GM18907 (cell line): Measurements from ENCODE around the gene GABBR1.

Experiments
- ATAC-seq: cut with Tn5 transposase; IDR thresholded peaks from one replicate; pipeline ENCODE4 v1.9.1; 2021; ENCODE audit warnings: mild to moderate bottlenecking, moderate library complexity; ENCODE audit not compliant: unreplicated experiment

Gene GABBR1

DNA sequence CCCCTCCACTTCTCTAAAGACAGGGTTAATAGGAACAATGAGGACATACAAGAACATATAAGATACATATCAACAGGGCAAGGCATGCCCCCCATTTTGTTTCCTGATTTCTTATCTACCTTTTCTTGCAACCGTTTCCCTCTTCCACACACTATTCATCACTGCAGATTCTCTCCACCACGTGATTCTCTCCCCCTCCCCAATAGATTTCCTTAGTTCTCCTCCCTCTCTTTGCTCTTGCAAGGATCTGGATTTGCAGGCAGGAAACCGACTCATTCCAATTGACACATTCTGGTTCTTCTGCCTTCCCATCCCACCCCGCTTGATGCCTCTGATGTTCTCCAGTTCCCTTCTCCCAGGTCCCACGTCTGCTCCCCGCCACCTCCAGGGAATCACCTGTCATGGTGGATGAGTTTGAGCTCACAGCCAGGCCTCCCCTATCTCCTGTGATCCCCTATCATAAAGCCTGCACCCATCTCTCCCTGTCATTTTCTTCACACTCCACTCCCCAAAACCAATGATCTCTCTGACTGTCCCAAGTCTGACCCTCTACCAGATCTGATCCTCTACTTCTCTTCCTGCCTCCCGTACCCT lies 7.5 kb downstream of the GABBR1 start:
- no peak for ATAC-seq

DNA sequence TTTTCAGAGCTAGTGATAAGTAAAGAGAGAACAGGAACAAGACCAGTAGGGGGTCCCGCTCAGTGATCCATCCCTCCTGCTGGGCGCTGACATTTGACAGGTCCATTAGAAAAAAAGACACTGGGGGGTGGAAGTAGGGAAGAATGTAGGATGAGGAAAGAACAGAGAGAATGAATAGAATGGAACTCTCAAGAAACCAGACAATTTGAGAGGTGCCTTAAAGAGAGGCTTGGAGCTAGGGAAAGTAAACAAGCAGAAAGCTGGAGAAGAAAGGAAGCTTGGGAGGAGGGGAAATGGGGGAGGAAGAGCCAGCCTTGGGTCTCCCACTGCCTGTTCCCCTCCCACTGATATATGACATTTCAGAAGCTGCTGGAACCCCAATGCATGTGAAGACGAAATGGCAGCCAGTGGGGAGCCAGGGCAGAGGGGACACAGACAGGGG lies 8.4 kb downstream of the GABBR1 start:
- ATAC-seq, result no peak

DNA sequence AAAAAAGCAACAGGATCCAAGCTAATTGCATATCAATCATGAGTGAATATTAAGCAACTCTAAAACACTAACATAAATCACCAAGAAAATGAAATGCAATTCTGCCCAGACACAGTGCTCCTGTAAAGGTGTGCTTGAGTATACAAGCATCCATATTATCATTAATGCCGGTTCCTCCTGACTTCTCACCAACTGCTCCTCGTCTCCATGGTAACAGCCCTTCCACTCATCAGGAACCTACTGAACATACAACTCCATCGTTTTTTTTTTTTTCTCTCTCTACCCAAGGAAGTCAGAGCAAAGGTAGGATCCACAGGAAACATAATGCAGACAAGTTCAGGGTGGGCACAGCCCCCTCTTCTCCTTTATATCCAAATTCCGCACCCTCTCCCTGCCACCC lies 12.4 kb downstream of the GABBR1 start:
- no peak for ATAC-seq

DNA sequence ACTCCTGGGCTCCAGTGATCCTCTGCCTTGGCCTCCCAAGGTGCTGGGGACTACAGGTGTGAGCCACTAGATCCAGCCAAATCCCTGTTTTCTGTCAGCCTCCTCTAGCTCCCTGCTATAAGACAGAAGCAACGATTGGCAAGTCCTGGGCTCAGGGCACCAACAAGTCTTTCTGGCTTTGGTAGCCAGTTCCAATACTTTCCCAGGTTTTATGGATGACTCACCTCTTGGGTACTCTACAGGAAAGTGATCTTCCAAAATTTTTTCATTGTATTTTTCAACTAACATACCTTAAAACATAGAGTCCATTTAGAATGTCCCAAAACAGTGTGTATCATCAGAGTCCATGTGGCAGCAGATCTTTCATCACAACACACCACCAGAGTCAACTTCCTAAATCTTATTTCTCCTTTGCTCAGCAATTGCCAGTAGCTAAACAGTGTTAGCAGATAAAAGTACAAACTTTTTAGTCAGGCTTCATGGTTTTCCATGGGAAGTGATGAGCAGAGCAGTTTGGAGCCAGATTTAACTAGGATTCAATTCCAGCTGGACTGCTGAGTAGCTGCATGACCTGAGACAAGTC lies 13.3 kb downstream of the GABBR1 start:
- ATAC-seq, result no peak

DNA sequence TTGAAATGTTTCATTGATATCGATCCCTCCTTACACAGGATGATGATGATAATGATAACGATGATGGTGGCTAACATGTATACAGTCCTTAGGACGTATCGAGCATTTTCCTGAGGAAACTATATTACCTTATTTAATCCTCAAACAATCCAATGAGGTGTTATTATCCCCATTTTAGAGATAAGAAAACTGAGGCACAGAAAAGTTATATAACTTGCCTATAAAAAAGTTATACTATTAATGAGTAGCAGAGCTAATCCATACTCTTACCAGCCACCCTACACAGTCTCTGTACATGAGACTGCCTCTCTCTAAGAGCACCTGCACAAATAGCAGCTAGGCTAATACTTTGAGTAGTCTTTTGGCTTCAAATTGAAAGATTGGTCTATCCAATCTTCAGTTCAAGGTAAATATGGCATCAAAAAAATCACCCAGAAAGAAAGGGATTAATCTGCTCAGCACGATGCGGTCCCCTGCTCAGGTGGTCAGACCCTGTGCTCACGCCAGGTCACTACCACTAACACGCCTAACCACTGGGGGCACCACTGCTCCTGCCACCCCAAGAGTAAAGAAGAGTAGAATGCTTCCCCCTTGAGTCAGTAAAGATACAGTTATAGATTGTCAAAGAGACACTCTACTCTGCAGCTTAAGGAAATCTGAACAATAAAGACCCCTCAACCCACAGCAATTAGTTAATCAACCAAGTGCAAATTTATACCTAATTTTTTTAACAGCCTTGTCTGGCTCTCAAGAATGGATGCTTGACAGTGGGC lies 15.0 kb downstream of the GABBR1 start:
- ATAC-seq, result no peak

DNA sequence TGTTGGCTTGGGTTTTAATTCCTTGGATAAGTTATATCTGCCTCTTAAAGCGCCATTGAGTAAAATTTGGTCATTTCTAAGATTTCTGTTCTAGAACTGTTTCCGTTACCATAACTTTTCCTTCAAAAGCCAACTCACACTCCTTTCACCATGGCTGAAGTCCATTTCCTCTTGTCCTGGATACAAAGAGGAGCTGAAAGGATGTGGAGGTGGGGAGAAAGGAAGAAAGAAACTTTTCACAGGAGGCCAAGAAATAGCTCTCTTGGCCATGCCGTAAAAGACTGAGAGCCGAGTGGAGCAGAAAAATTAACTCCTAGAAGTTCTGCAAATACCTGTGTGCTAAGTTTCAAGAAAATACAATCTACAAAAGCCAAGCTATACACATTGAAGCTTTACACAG lies 21.6 kb downstream of the GABBR1 start:
- no peak for ATAC-seq

DNA sequence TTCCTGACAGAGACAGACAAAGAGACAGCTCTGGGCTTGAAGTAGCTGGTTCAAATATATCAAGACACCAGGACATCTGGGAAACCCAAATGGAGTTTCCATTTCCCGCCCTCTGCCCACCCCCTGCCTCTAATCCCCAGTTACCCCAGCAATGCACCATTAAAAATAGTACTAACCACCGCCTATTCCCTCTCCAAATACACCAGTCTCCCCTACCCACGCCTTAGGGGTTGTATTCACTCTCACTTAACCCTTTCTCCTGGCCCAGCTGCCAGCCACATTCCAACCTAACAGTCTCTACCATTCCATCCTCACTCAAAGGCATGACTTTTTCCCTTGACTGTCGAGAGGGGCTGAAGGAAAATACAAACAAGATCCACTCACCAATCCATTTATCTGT lies 22.4 kb downstream of the GABBR1 start:
- ATAC-seq, result no peak

DNA sequence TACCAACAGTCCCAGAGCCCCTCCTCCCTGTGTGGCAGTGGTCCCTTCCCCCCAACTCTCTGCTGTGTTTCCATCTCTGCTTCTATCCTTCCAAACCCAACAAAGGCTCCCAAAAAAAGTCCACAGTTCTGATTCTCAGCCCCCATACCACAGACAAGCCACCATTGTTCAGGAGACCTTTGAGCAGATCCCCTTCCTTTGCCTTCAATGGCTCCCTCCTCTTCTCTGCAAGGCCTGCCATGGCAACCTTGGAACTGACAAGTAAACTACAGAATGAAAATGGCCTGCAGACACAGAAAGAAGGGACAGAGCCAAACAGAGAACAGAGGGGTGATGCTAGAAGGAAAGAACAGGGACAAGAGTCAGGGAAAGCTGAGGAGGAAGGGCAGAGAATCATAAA lies 24.9 kb downstream of the GABBR1 start:
- ATAC-seq, result no peak

DNA sequence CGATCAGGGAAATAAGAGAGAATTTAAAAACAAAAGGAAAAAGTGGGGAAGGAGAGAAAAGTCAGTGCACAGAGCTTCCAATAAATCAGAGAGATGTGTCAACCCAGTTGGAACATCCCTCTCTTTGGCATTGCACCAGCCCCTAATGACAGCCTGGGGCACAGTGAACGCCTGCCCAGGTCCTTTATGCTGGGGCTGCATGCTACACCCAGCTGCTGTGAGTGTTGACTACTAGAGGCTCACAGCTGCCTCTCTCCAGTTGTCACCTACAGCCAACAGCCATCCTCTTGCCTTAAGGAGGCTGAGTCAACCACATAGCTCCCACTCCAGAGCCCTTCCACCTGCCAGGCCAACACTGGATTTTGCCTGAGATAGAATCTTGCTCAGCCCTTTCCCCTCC lies 29.1 kb downstream of the GABBR1 start:
- ATAC-seq, result no peak

DNA sequence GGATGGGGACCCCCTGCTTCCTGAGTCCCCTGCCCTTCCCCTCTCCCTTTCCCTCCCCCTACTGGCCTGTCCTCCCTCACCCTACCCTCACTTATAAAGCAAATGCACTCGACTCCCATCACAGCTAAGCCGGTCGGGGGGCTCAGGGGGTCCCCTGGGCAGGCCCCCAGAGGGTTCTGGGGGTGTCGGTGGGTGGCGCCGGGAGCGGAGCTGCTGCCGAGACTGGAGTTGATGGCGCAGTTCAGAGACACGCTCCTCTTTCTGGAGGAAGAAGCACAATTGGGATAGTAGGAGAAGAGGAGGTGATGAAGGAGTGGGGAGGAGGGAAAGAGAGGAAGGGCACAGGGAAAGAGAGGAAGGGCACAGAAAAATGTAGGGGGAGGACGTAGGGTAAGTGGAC lies 29.5 kb downstream of the GABBR1 start:
- ATAC-seq, result no peak

DNA sequence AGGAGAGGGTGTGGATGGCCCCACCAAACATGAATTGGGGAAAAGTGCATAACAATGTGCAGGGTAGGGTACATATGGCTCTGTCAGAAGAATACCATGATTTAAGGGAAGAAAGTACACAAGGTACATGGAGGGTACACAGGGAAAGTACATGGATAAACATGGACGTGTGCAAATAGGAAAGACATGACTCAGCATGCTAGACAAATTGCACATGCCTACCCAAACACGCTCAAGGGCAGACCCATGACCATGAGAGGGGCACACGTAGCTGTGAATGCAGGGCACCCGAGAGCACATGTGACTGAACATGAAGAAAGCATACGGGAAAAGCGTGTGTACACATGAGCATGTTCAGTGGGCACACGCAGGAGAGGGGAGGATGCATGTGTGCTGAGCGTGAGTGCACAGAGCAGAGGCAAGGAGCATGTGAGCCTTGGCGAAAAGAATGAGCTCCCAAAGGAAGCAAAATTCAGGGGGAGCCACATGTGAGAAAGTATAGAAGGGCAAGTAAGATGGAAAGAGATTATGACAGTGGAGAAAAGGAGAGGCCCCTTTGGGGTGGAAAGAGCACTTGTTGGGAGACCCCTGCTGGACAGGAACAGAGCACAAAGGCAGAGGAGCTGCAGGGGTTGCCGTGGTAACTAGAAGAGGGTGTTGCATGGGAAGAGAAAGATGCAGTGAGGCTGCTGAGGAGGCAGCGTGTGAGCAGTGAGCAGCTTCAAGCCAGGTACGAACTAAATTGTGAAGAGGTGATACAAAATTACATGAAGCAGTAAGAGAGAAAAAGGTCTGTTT lies 30.2 kb downstream of the GABBR1 start:
- no peak for ATAC-seq

DNA sequence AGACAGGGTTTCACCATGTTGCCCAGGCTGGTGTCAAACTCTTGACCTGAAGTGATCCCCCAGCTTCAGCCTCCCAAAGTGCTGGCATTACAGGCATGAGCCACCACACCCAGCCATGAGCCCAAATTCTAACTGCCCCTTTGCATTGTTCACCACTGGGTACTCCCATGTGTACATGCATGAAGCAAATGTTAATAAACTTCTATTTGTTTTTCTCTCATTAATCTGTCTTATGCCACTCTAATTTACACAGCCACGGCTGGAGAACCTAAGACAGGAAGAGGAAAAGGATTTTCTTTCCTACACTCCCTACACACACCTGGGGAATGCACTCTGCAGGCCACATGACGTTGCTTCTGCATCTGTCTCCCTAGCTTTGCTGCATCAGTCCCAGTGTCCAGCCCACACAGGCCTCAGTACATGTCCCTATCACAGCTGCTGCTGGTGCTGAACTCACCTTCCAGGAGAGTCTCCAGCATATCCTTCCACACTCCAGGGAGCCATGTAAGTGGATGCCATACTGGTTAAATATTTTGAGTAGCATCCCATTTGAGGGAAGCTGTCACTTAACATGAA lies 34.7 kb downstream of the GABBR1 start:
- ATAC-seq, result no peak

DNA sequence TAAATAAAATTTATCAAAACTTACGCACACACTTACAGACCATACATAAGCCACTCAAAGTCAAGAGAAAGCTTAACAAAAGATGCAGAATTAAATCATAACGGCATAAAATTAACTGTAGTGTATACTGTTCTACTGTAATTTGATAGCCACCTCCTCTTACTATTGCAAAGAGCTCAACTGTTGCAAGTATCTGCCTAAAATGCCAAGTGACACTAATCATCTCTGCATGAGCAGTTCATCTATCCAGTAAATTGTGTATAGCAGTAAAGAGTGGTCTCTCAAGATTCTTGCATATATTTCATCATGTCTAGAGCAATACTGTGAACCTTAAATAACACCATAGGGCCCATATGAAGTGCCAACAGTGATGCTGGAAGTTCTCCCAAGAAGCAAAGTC lies 35.8 kb downstream of the GABBR1 start:
- no peak for ATAC-seq

DNA sequence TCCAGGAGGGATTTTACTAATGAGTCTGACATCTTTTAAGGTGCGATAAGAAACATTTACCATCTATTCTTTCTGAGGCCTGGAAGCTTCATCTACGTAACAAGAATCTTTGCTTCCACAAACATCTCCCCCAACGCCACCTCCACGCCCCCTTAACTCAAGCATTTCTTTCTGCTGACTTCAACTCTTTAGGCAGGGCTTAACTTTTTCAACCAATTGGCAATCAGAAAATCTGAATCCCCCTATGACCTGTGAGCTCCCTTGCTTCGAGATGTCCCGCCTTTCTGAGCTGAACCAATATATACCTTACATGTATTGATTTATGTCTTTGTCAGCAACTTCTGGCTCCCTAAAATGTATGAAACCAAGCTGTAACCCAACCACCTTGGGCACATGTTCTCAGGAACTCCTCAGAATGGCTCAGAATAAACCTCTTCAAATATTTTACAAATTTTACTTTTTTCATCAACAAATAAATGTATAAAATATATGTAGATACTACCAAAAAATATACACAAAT lies 36.5 kb downstream of the GABBR1 start:
- ATAC-seq, result no peak

DNA sequence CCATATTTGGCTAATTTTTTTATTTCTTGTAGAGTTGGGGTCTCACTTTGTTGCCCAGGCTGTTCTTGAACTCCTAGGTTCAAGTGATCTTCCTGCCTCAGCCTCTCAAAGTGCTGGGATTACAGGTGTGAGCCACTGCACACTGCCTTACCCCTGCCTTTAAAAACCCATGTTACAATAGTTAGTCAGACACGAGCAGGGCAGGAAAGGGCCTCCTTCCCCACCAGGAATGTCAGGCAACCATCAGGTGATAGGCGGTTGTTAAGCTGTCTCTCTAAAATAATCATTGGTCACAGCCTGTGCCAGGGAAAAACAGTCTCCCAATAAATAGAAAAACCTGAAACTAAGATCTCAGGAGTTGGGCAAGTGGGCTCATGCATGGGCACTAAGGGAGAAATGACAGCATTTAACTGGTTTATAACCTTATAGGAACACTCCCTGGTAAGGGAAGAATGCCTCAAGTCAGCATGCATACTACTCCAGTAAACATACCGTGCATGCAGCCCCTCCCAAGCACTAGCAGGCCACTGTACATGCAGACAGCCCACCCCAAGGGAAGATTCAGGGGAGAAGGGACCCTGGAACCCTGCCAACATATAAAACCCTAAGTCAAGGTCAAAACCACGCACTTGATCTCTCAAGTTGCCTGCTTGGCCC lies 39.7 kb downstream of the GABBR1 start:
- ATAC-seq, result no peak

DNA sequence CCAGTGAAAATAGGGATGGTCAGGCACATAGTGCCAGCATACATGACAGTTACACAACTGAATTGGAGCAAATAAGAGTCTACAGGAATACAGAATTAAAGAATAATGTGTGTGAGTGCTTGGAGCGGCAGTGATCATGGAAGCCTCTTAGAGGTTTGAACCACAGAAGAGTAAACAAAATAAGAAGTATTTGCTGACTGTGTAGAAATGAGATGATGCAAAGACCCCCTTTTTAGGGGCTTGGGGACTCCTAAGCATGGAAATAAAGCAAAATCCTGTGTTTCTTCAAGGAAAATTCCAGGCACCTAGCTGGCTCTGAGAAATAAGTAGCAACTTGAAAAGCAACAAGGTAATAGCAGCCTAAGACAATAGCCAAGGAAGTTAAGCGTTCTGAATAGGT lies 41.3 kb downstream of the GABBR1 start:
- no peak for ATAC-seq

DNA sequence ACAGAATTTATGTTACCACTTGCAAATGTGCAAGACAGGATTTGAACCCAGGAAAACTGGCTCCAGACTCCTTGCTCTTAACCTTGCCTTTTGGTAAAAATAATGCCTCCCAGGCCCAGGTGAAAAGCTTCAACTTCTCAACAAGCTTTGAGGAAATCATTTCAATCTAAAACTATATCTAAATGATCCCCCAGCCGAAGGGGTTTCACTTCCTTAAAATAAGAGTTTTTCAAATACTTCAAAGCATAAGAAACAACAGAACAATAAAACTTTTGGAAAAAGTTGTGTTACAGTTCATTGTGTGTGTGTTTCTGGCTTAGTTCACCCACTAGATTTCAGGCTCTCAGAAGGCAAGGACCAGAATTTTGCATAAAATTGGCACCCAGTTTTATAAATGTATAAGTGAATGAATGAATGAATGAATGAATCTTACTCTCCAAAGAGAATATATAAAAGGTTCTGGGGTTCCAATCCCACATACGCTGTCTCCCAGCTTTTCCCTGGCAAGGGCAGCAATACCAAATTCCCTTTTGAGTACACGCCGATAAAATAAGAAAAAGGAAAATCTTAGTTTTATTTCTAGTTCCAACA lies 42.7 kb downstream of the GABBR1 start:
- no peak for ATAC-seq

DNA sequence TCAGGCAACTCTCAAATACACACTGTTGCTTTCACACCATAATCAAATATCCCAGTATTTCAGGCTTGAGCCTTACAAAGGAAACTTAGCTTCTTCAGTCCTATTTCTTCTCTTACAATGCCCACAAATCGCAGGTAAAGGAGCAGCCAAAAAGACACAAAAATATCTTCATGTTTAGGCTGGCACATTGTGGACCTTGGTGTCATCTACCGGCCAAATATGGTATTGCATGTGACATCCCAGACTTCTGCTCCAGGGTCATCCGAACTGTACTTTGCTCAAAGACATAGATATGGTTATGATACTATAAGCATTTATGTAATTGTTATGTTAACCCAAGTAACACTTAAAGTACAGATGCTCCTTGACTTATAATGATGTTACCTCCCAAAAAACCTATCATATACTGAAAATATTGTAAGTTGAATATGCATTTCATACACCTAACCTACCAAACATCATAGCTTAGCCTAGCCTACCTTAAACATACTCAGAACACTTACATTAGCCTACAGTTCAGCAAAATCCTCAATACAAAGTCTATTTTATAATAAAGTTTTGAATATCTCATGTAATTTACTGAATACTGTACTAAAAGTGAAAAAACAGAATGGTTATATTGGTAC lies 43.4 kb downstream of the GABBR1 start:
- no peak for ATAC-seq

DNA sequence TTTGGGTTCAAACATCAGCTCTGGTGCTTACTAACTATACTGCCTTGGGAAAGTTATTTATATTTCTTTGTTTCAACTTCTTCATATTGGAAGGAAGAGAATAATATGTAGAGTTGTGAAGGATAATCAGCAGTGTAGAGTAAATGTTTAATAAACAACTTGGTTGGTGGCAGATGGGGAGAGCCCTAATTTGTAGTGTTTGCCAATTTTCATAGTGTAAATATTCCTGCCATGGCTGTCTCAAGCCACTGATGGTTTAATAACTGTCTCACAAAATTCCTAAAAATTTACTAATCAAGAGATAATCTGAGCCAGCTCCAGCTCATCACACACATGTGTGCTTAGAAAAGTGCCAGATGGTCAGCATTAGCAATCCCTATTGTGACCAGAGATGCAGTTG lies 48.2 kb downstream of the GABBR1 start, which contains the start of gene OR2H2:
Gene OR2H2 (plus strand): TSS at position 301 of the 400 bp plus-strand sequence. CDS start 2,824 bp downstream, outside the sequence.
- no peak for ATAC-seq

DNA sequence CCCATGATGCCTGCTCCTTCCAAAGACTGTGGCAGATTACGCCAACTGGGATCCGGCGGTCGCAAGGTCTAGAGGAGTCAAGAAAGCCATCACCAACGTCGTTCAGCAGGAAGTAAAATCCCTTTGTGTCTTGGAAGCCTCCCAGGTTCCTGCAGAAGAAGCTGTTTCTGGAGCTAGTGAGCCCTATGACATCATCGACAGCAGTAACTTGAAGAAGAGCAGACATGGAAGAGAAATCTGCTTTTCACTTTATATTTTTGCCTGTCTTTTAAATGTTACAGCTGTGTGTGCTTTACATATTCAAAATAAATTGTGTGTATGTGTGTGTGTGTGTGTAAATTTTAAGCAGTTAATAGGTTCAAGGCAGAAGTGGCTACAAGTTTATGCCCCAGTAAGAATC lies 55.4 kb downstream of the GABBR1 start:
- no peak for ATAC-seq
